SK-N-MC (cell line): ENCODE measurements around the gene CALY.

Source experiments
- DNase-seq: peaks from one replicate; pipeline ENCODE4 v3.0.0-alpha.2; 2011; ENCODE audit warnings: low read depth, low spot score
- H3K27ac ChIP-seq: fragments of 200-600 bp; sonication (generic); 2 replicates; pipeline ENCODE4 v1.5.1; 2016; ENCODE audit warnings: mixed run types
- H3K36me3 ChIP-seq: fragments of 200-600 bp; sonication (generic); 2 replicates; pipeline ENCODE4 v1.6.1; 2017; ENCODE audit warnings: antibody characterized with exemption, low read length, mixed read lengths; ENCODE audit not compliant: insufficient read depth
- H3K4me3 ChIP-seq: fragments of 200-600 bp; sonication (generic); 2 replicates; pipeline ENCODE4 v1.5.1; 2016
- H3K9ac ChIP-seq: fragments of 200-600 bp; sonication (generic); 2 replicates; pipeline ENCODE4 v1.8.0; 2017; ENCODE audit warnings: mixed run types, mixed read lengths; ENCODE audit not compliant: insufficient read length
- H3K9me3 ChIP-seq: fragments of 200-600 bp; sonication (generic); 2 replicates; pipeline ENCODE4 v1.6.1; 2017; ENCODE audit warnings: low read depth, mild to moderate bottlenecking, antibody characterized with exemption, low read length, moderate library complexity, mixed read lengths
- EZH2 ChIP-seq: fragments of 200-600 bp; sonication (generic); IDR thresholded peaks from one replicate; pipeline ENCODE4 v1.6.1; 2017; ENCODE audit warnings: antibody characterized with exemption
- FOXP2 ChIP-seq: optimal IDR thresholded peaks from 2 replicates; pipeline ENCODE3; 2011; ENCODE audit warnings: mild to moderate bottlenecking, moderate library complexity; ENCODE audit not compliant: insufficient read depth; ENCODE audit errors: extremely low read length, control extremely low read depth
- POLR2AphosphoS5 ChIP-seq: IDR thresholded peaks from 2 replicates; pipeline ENCODE4 v1.6.1; 2012; ENCODE audit warnings: mild to moderate bottlenecking, low read depth, low read length, borderline replicate concordance

The CALY gene

DNA sequence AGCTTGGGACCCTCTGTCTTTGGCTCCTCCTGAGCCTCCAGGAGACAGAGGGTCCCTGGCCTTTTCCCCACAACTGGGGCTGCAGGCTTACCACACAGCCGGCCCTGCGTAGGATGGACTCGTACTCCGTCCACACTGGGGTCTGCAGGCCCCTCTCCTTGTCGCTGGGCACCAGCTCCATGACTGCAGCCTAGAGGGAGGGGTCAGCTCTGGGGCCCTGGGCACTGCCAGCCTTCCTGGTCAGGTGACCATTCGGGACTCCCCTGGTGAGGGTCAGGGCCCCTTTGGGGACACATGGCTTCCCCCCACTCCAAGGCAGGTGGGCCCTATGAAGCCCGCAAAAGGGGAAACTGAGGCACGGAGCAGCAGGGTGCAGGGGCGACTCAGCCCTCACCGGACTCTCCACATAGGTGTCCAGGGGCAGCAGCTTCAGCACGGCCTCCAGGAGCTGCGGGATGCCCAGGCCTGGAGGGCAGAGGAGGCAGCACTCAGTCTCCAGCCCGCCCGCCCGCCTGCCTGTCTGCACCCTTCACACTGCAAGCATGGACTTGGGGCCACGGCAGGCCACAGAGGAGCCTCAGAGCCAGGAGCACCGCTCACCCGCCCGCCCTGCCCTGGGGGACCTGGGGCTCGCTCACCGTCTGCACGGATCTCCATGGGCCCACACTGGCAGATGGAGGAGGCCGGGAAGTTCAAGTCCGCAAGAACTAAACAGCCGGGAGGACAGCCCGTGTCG is 20.0 kb upstream of the CALY start:
- no peak for TF ChIP-seq EZH2
- no peak for TF ChIP-seq POLR2AphosphoS5
- no peak for TF ChIP-seq FOXP2
- H3K9me3 ChIP-seq: no peaks in the 10 kb centered on the region
- no peak overlapping the region for H3K27ac ChIP-seq
- peak overlapping the region; percentile 76 for H3K9ac ChIP-seq
- peak overlapping the region; percentile 80 for H3K4me3 ChIP-seq
- DNase-seq: no peak
- no peaks in the 10 kb centered on the region for H3K36me3 ChIP-seq

- Histone ChIP-seq H3K9me3 (no peaks in the 10 kb centered on the region), H3K9ac (no peak overlapping the region), H3K36me3 (no peaks in the 10 kb centered on the region), H3K4me3 (no peak overlapping the region), H3K27ac (no peak overlapping the region)
- TF ChIP-seq EZH2 (no peak), FOXP2 (no peak), POLR2AphosphoS5 (no peak)
- no peak for DNase-seq
Measured at GRCh38 chr10:133355991-133356390, 19.3 kb upstream of the CALY start.

DNA sequence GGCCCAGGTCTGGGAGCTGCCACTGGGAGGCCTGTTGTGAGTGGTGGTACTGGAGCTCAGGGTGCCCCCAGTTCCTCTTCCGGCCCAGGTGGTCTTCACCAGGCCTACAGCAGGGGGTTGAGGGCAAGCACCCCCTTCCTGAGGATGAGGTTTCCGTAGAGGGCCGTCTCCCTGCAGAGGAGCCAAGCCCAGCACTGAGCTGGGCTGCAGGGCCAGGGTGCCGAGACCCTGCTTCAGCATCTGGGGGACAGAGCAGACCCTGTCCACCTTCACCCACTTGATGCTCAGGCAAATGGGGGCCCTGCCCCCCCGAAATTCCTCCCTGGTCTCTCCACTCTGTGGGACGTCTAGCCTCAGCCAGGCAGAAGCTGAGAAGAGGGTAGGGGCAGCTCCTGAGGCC is 18.6 kb upstream of the CALY start:
- H3K36me3 ChIP-seq: no peaks in the 10 kb centered on the region
- no peak for DNase-seq
- no peak for TF ChIP-seq EZH2
- TF ChIP-seq FOXP2: no peak
- TF ChIP-seq POLR2AphosphoS5: no peak
- H3K4me3 ChIP-seq: no peak overlapping the region
- H3K9me3 ChIP-seq: no peaks in the 10 kb centered on the region
- H3K27ac ChIP-seq: no peak overlapping the region
- H3K9ac ChIP-seq: no peak overlapping the region

GRCh38 chr10:133354672-133355240 is 18.1 kb upstream of the CALY start:
- Histone ChIP-seq H3K36me3 (no peaks in the 10 kb centered on the region), H3K9me3 (no peaks in the 10 kb centered on the region), H3K27ac (no peak overlapping the region), H3K4me3 (no peak overlapping the region), H3K9ac (no peak overlapping the region)
- no peak for DNase-seq
- no peak for TF ChIP-seq POLR2AphosphoS5
- no peak for TF ChIP-seq FOXP2
- TF ChIP-seq EZH2: no peak

DNA sequence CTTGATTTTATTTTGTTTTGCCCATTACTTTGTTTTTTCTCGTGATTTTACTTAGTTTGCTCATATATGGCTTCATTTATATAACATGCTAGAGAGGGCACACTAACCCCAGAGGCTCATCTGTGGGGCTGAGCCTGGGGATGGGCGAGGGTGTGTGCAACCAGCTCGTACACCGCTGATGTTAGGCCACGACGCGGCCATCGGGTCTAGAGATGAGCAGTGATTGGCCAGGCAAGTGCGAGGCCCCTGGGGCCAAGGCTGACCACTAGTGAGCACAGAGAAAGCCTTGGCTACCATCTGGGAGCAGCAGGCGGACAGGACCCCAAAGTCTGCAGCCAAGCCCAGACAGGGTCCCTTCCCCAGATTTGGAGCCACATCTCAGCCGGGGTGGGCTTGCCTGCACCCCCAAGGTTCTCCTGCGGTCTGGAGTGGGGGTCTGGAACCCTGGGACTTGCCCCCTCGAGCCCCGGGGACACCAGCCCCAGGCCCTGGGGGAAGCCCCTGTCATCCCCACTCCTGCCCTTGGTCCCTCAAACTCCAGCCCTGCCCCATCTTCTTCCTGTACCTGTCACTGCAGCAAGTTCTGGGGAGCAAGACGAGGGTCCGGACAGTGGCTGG is 17.4 kb upstream of the CALY start:
- no peak overlapping the region for H3K4me3 ChIP-seq
- H3K9ac ChIP-seq: no peak overlapping the region
- DNase-seq: no peak
- H3K27ac ChIP-seq: no peak overlapping the region
- no peaks in the 10 kb centered on the region for H3K9me3 ChIP-seq
- TF ChIP-seq POLR2AphosphoS5: no peak
- no peak for TF ChIP-seq FOXP2
- no peaks in the 10 kb centered on the region for H3K36me3 ChIP-seq

- no peak overlapping the region for H3K27ac ChIP-seq
- H3K9me3 ChIP-seq: no peaks in the 10 kb centered on the region
- H3K9ac ChIP-seq: no peak overlapping the region
- H3K36me3 ChIP-seq: no peaks in the 10 kb centered on the region
- DNase-seq: no peak
- no peak overlapping the region for H3K4me3 ChIP-seq
- TF ChIP-seq FOXP2 (no peak), EZH2 (no peak), POLR2AphosphoS5 (no peak)
Measured at GRCh38 chr10:133353202-133353959, 16.7 kb upstream of the CALY start.

GRCh38 chr10:133351408-133352318 is 15.0 kb upstream of the CALY start:
- no peaks in the 10 kb centered on the region for H3K36me3 ChIP-seq
- no peak for DNase-seq

GRCh38 chr10:133350950-133351329 is 14.2 kb upstream of the CALY start:
- no peak overlapping the region for H3K4me3 ChIP-seq
- DNase-seq: no peak
- H3K9me3 ChIP-seq: no peaks in the 10 kb centered on the region
- TF ChIP-seq POLR2AphosphoS5 (no peak), EZH2 (no peak), FOXP2 (no peak)
- H3K27ac ChIP-seq: no peak overlapping the region
- H3K9ac ChIP-seq: no peak overlapping the region
- H3K36me3 ChIP-seq: no peaks in the 10 kb centered on the region

More at GRCh38 chr10:133351408-133352318, 15.0 kb upstream of the CALY start:
- H3K27ac ChIP-seq: no peak overlapping the region
- no peak overlapping the region for H3K4me3 ChIP-seq
- no peak for TF ChIP-seq EZH2
- no peak for TF ChIP-seq POLR2AphosphoS5
- TF ChIP-seq FOXP2: no peak
- H3K9me3 ChIP-seq: no peaks in the 10 kb centered on the region
- H3K9ac ChIP-seq: no peak overlapping the region
